Erythroblast (primary cell): ENCODE results near the gene ELF1.

Source experiments
- GATA1 ChIP-seq: IDR thresholded peaks from 2 replicates; pipeline ENCODE4 v1.6.1; 2011; ENCODE audit warnings: low read depth, mild to moderate bottlenecking, control low read depth, low read length, moderate library complexity
- POLR2A ChIP-seq: IDR thresholded peaks from 2 replicates; pipeline ENCODE4 v1.6.1; 2011; ENCODE audit warnings: mild to moderate bottlenecking, low read length

DNA sequence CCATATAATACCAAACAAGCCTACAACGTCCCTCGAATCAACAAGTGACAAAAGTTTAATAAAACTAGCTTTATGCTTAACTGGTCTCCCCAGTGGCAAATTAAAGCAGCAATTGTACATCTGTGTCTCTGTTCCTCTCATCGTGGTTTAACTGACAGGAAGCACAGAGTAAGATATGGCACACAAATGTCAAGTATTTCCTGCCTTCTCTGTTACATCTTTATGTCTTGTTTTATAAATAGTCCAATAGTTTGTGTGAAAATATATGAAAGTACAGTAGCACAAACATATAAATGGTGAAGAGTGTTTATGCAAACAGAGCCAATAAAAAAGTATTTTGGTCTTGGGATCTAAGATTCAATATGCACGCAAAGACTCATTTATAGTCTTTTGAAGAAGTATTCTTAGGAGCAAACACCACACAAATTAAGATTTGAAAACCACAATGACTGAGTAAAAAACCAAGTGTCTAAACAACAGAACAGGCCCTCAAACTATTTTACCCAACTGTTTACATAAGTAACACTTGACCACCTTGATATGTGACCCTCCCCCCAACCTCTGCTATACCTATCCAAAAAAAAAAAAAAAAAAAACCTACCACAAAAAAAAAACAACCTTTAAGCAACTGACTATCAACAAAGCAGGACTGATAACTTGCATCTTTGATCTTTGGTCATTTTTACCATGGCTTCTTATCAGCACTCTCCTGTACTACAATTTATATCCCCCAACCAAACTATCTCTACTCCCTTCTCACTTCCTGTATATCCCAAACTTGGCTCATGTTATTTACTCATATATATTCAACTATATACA, 14.0 kb downstream of the ELF1 start:
- TF ChIP-seq POLR2A (no peak), GATA1 (no peak)
